Keratinocyte (primary cell): ENCODE data around the gene SDHAF2. TPM values are rescaled to one million over a fixed set of nuclear protein-coding genes. Genes with fewer than 3 reads are reported as not detected.

Source experiments
- DNase-seq: peaks from one replicate; pipeline ENCODE4 v3.0.0-alpha.2; 2011; ENCODE audit warnings: low read depth, missing footprints, low spot score
- FAIRE-seq: peaks from 2 replicates; lab custom pipeline; 2011; peaks lifted over from hg19 to GRCh38; lab: Jason Lieb, UNC
- H2AFZ ChIP-seq: 2 replicates; pipeline ENCODE4 v1.6.0; 2012; ENCODE audit warnings: low read length, control low read depth, inconsistent platforms; ENCODE audit not compliant: control insufficient read depth
- H3K27ac ChIP-seq: 2 replicates; pipeline ENCODE4 v1.5.1; 2011; ENCODE audit warnings: low read length; ENCODE audit not compliant: control insufficient read depth, insufficient read depth
- H3K27me3 ChIP-seq: 3 replicates; pipeline ENCODE4 v1.6.0; 2011; ENCODE audit warnings: low read length; ENCODE audit not compliant: control insufficient read depth, insufficient read depth; ENCODE audit errors: extremely low read depth
- H3K36me3 ChIP-seq, 2 experiments: 2 replicates in 1 of 2; 3 replicates in 1 of 2; pipeline ENCODE4 v1.5.1; 2011; ENCODE audit warnings: low read length in 2 of 2, mild to moderate bottlenecking in 1 of 2; ENCODE audit not compliant: control insufficient read depth in 2 of 2, insufficient read depth in 2 of 2; ENCODE audit errors: extremely low read depth in 1 of 2
- H3K4me1 ChIP-seq: 3 replicates; pipeline ENCODE4 v1.5.1; 2011; ENCODE audit warnings: low read length; ENCODE audit not compliant: control insufficient read depth, insufficient read depth; ENCODE audit errors: extremely low read depth
- H3K4me2 ChIP-seq: 3 replicates; pipeline ENCODE4 v1.6.0; 2011; ENCODE audit warnings: low read depth, low read length; ENCODE audit not compliant: control insufficient read depth, insufficient read depth; ENCODE audit errors: extremely low read depth
- H3K4me3 ChIP-seq, 3 experiments: fragments of 200-600 bp in 1 of 3; sonication (generic) in 1 of 3; 2 replicates in 2 of 3; 3 replicates in 1 of 3; pipeline ENCODE4 v1.5.1; 2011 to 2016; ENCODE audit warnings: low read length in 3 of 3, mild to moderate bottlenecking in 3 of 3, control low read depth in 2 of 3, inconsistent platforms in 1 of 3, low read depth in 1 of 3, mixed read lengths in 1 of 3, mixed run types in 1 of 3, moderate library complexity in 1 of 3; ENCODE audit not compliant: control insufficient read depth in 2 of 3, insufficient read depth in 2 of 3; ENCODE audit errors: extremely low read depth in 1 of 3
- H3K79me2 ChIP-seq: 2 replicates; pipeline ENCODE4 v1.6.0; 2012; ENCODE audit warnings: low read length; ENCODE audit not compliant: control insufficient read depth, insufficient read depth
- H3K9ac ChIP-seq: 3 replicates; pipeline ENCODE4 v1.6.0; 2011; ENCODE audit warnings: low read length; ENCODE audit not compliant: control insufficient read depth, insufficient read depth; ENCODE audit errors: extremely low read depth
- H3K9me1 ChIP-seq: 3 replicates; pipeline ENCODE4 v1.6.0; 2011; ENCODE audit warnings: low read length; ENCODE audit not compliant: control insufficient read depth, insufficient read depth; ENCODE audit errors: extremely low read depth
- H3K9me3 ChIP-seq: 2 replicates; pipeline ENCODE4 v1.5.1; 2012; ENCODE audit warnings: low read depth, low read length; ENCODE audit not compliant: control insufficient read depth
- H4K20me1 ChIP-seq: 3 replicates; pipeline ENCODE4 v1.6.0; 2011; ENCODE audit warnings: low read length; ENCODE audit not compliant: control insufficient read depth, insufficient read depth; ENCODE audit errors: extremely low read depth
- CTCF ChIP-seq, 3 experiments: IDR thresholded peaks in 1 of 3; conservative IDR thresholded peaks in 1 of 3; optimal IDR thresholded peaks in 1 of 3; 2 replicates in 2 of 3; 3 replicates in 1 of 3; pipeline versions ENCODE3 to v1.5.1; 2011; ENCODE audit warnings: low read length in 3 of 3, mild to moderate bottlenecking in 3 of 3, moderate library complexity in 2 of 3, control low read depth in 1 of 3, inconsistent platforms in 1 of 3; ENCODE audit not compliant: insufficient read depth in 2 of 3; ENCODE audit errors: extremely low read depth in 1 of 3
- EZH2 ChIP-seq: IDR thresholded peaks from one replicate; pipeline ENCODE4 v1.6.1; 2012; ENCODE audit warnings: inconsistent platforms, mild to moderate bottlenecking, low read length, moderate library complexity
- dilution Hi-C: fragments of 300-500 bp; cut with MboI; formaldehyde crosslinking; loops from one replicate; pipeline ENCODE4 v1.7.0; 2020; ENCODE audit warnings: low sequenced_read_pairs; ENCODE audit not compliant: extremely low pct_ligation_motif_present
- polyA plus RNA-seq, 5 experiments: library from polyadenylated mRNA; depleted of rRNA in 3 of 5; stranded (reverse) in 3 of 5; stranded (forward) in 1 of 5; unstranded in 1 of 5; fragments of >200 nt; gene quantifications; 1 replicate in 1 of 5; 2 replicates in 3 of 5; 3 replicates in 1 of 5; pipeline versions ENCODE4 v1.2.1 to v1.2.3, GENCODE V29; 2011 to 2012; ENCODE audit warnings: missing spikeins in 2 of 5, low read depth in 1 of 5, low replicate concordance in 1 of 5

The SDHAF2 gene
- polyA plus RNA-seq, 1 donor (not counting 4 experiments of a cell fraction or from before 2014, with no cell fraction given): 56.4 TPM

DNA sequence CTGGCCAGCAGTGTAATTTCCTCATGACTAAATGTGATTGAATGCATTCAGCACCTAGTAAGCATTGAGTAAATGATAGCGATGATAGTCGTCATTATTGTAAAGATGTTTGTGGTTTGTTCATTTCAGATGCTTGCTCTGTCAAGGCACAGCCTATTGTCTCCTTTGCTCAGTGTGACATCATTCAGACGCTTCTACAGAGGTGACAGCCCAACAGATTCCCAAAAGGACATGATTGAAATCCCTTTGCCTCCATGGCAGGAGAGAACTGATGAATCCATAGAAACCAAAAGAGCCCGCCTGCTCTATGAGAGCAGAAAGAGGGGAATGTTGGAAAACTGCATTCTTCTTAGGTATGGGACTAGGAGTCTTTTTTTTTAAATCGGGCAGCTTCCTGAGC lies 7.6 kb downstream of the SDHAF2 start:
- no peak for TF ChIP-seq EZH2
- no peak for TF ChIP-seq CTCF (optimal IDR thresholded peaks at IDR 0.05 in 1 of 3, IDR thresholded peaks at IDR 0.05 in 1 of 3, conservative IDR thresholded peaks at IDR 0.05 in 1 of 3; ENCODE audit: extremely low read depth in 1 of 3, insufficient read depth in 2 of 3, low read length in 3 of 3)
- H4K20me1 ChIP-seq: peaks cover 12% of the 10 kb centered on the region
- H3K4me2 ChIP-seq: no peak overlapping the region
- peaks cover 64% of the 10 kb centered on the region for H3K79me2 ChIP-seq
- H2AFZ ChIP-seq: no peak overlapping the region
- peaks cover 17 to 19% of the 10 kb centered on the region in 2 experiments for H3K36me3 ChIP-seq
- FAIRE-seq (no peak), DNase-seq (no peak)
- no peak overlapping the region for H3K27ac ChIP-seq
- H3K4me1 ChIP-seq: peaks cover 4% of the 10 kb centered on the region
- no peaks in the 10 kb centered on the region for H3K27me3 ChIP-seq
- dilution Hi-C loops: no loop called here
- H3K4me3 ChIP-seq: no peak overlapping the region
- H3K9ac ChIP-seq: no peak overlapping the region
- no peaks in the 10 kb centered on the region for H3K9me3 ChIP-seq
- H3K9me1 ChIP-seq: peaks cover 2% of the 10 kb centered on the region

GRCh38 chr11:61439615-61440014 lies 9.7 kb downstream of the SDHAF2 start:
- Histone ChIP-seq H3K4me3 (no peak overlapping the region), H3K4me1 (peaks cover 4% of the 10 kb centered on the region), H3K4me2 (no peak overlapping the region), H3K36me3 (peaks cover 17 to 19% of the 10 kb centered on the region in 2 experiments), H3K9me1 (peaks cover 2% of the 10 kb centered on the region), H3K79me2 (peaks cover 56% of the 10 kb centered on the region), H3K9me3 (no peaks in the 10 kb centered on the region), H3K27ac (no peak overlapping the region), H2AFZ (no peak overlapping the region), H4K20me1 (peaks cover 9% of the 10 kb centered on the region), H3K27me3 (no peaks in the 10 kb centered on the region), H3K9ac (no peak overlapping the region)
- dilution Hi-C loops: no loop called here
- FAIRE-seq (no peak), DNase-seq (no peak)
- TF ChIP-seq CTCF (optimal IDR thresholded peaks at IDR 0.05 in 1 of 3, IDR thresholded peaks at IDR 0.05 in 1 of 3, conservative IDR thresholded peaks at IDR 0.05 in 1 of 3; ENCODE audit: extremely low read depth in 1 of 3, insufficient read depth in 2 of 3, low read length in 3 of 3): no peak
- no peak for TF ChIP-seq EZH2
